GM12865 (cell line): Measurements from ENCODE around the gene SELP.

Source experiments
- DNase-seq: peaks from one replicate; pipeline ENCODE4 v3.0.0; 2010; ENCODE audit warnings: low read depth
- H3K4me3 ChIP-seq: 2 replicates; pipeline ENCODE4 v1.5.1; 2011; ENCODE audit warnings: mild to moderate bottlenecking, low read depth, low read length, control low read depth
- CTCF ChIP-seq: IDR thresholded peaks from 2 replicates; pipeline ENCODE4 v1.5.1; 2011; ENCODE audit warnings: low read length, control low read depth, low read depth, inconsistent platforms; ENCODE audit not compliant: insufficient read depth; ENCODE audit errors: missing control alignments

The SELP gene

GRCh38 chr1:169634877-169635276 lies 5.0 kb upstream of the SELP start:
- no peak overlapping the region for H3K4me3 ChIP-seq
- DNase-seq: no peak
- no peak for TF ChIP-seq CTCF

- no peak for TF ChIP-seq CTCF
Observed at GRCh38 chr1:169634145-169634544, 4.2 kb upstream of the SELP start.

GRCh38 chr1:169631249-169631648 lies 1.3 kb upstream of the SELP start:
- H3K4me3 ChIP-seq: no peak overlapping the region
- no peak for DNase-seq
- TF ChIP-seq CTCF: no peak

More at GRCh38 chr1:169634145-169634544, 4.2 kb upstream of the SELP start:
- no peak overlapping the region for H3K4me3 ChIP-seq
- no peak for DNase-seq

- TF ChIP-seq CTCF: no peak
- DNase-seq: no peak
- no peak overlapping the region for H3K4me3 ChIP-seq
Observed at GRCh38 chr1:169624912-169625311, 5.0 kb downstream of the SELP start.

GRCh38 chr1:169624122-169624521 lies 5.8 kb downstream of the SELP start:
- no peak overlapping the region for H3K4me3 ChIP-seq
- no peak for DNase-seq
- TF ChIP-seq CTCF: no peak

GRCh38 chr1:169623132-169623926 lies 6.6 kb downstream of the SELP start:
- no peak for TF ChIP-seq CTCF
- DNase-seq: no peak
- no peak overlapping the region for H3K4me3 ChIP-seq

- H3K4me3 ChIP-seq: no peak overlapping the region
- TF ChIP-seq CTCF: no peak
- DNase-seq: no peak
Observed at GRCh38 chr1:169620565-169620964, 9.4 kb downstream of the SELP start.
